Neural crest cell (in vitro differentiated cells): ENCODE measurements around the gene TRIL. TPM values are rescaled to one million over a fixed set of nuclear protein-coding genes. Genes with fewer than 3 reads are reported as not detected.
A peak's percentile ranks its signal among the peaks of the same experiment; 100 is the strongest.

Experiments used
- DNase-seq: peaks from one replicate; pipeline ENCODE4 v3.0.0; 2021; ENCODE audit warnings: low read depth, mixed read lengths, low spot score
- H3K27ac Mint-ChIP-seq: one replicate; pipeline ENCODE4 v1.8.0; 2021; ENCODE audit warnings: mild to moderate bottlenecking, mixed read lengths; ENCODE audit not compliant: unreplicated experiment
- H3K27me3 Mint-ChIP-seq: 2 replicates; pipeline ENCODE4 v1.8.0; 2021; ENCODE audit warnings: low read depth, mild to moderate bottlenecking, mixed read lengths
- H3K36me3 Mint-ChIP-seq: 2 replicates; pipeline ENCODE4 v1.8.0; 2021; ENCODE audit warnings: low read depth, mild to moderate bottlenecking, mixed read lengths
- H3K4me1 Mint-ChIP-seq: 2 replicates; pipeline ENCODE4 v1.8.0; 2021; ENCODE audit warnings: mixed read lengths
- H3K4me3 Mint-ChIP-seq: one replicate; pipeline ENCODE4 v1.8.0; 2021; ENCODE audit warnings: mild to moderate bottlenecking, mixed read lengths
- H3K9me3 Mint-ChIP-seq: 2 replicates; pipeline ENCODE4 v1.8.0; 2021; ENCODE audit warnings: mixed read lengths
- total RNA-seq: library from RNA; stranded (reverse); gene quantifications from 2 replicates; pipeline ENCODE4 v1.2.1, GENCODE V29; 2021
- TF ChIP-seq, protein P1 (sequence below): fragments of 200-600 bp; sonication (generic); conservative IDR thresholded peaks from 2 replicates; pipeline ENCODE4 v1.5.0; 2021; ENCODE audit warnings: antibody characterized with exemption, mild to moderate bottlenecking

TRIL gene
- total RNA-seq, 1 donor from 2014 or later, result 60.7 TPM

- H3K27me3 Mint-ChIP-seq, result no peaks in the 10 kb centered on the region
- H3K4me1 Mint-ChIP-seq, result peaks cover 58% of the 10 kb centered on the region
- TF ChIP-seq, protein P1, sequence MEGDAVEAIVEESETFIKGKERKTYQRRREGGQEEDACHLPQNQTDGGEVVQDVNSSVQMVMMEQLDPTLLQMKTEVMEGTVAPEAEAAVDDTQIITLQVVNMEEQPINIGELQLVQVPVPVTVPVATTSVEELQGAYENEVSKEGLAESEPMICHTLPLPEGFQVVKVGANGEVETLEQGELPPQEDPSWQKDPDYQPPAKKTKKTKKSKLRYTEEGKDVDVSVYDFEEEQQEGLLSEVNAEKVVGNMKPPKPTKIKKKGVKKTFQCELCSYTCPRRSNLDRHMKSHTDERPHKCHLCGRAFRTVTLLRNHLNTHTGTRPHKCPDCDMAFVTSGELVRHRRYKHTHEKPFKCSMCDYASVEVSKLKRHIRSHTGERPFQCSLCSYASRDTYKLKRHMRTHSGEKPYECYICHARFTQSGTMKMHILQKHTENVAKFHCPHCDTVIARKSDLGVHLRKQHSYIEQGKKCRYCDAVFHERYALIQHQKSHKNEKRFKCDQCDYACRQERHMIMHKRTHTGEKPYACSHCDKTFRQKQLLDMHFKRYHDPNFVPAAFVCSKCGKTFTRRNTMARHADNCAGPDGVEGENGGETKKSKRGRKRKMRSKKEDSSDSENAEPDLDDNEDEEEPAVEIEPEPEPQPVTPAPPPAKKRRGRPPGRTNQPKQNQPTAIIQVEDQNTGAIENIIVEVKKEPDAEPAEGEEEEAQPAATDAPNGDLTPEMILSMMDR, result no peak
- DNase-seq, result no peak
- H3K4me3 Mint-ChIP-seq, result no peak overlapping the region
- no peaks in the 10 kb centered on the region for H3K36me3 Mint-ChIP-seq
- H3K9me3 Mint-ChIP-seq, result peaks cover 4% of the 10 kb centered on the region
- H3K27ac Mint-ChIP-seq, result peak overlapping the region; percentile 97
Observed at GRCh38 chr7:28983396-28984190, 25.5 kb upstream of the TRIL start.

- Mint-ChIP-seq H3K9me3 (peaks cover 2% of the 10 kb centered on the region), H3K4me3 (no peak overlapping the region), H3K27me3 (no peaks in the 10 kb centered on the region), H3K36me3 (peaks cover 3% of the 10 kb centered on the region), H3K4me1 (peaks cover 45% of the 10 kb centered on the region), H3K27ac (no peak overlapping the region)
- no peak for DNase-seq
- TF ChIP-seq, protein P1, result no peak
Observed at GRCh38 chr7:28981161-28981465, 23.0 kb upstream of the TRIL start.

- Mint-ChIP-seq H3K27ac (no peak overlapping the region), H3K4me3 (no peak overlapping the region), H3K36me3 (peaks cover 6% of the 10 kb centered on the region), H3K4me1 (peaks cover 40% of the 10 kb centered on the region), H3K27me3 (no peaks in the 10 kb centered on the region), H3K9me3 (peaks cover 2% of the 10 kb centered on the region)
- no peak for DNase-seq
- TF ChIP-seq, protein P1, result no peak
Observed at GRCh38 chr7:28980451-28981160, 22.5 kb upstream of the TRIL start.

DNA sequence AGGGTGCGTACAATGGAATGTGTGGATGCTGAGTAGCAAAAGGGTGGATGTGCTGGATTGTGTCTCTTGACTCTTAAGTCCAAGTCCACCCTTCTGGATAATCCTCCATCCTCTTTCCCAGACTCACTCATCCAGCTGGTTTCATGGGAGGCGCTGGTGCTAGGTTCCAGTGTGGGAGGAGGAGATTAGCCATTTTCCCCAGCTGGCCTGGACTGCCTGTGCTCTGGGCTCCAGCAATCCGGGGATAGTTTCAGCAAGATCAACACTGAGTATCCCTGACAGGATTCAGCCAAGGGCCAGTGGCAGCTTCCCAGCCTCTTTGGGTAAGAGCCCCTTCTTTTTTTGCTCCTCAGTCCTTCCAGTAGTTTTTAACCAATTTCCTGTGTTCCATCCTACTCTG is 21.6 kb upstream of the TRIL start:
- no peak for DNase-seq
- TF ChIP-seq, protein P1, result no peak
- Mint-ChIP-seq H3K27me3 (no peaks in the 10 kb centered on the region), H3K36me3 (peaks cover 6% of the 10 kb centered on the region), H3K4me1 (peaks cover 32% of the 10 kb centered on the region), H3K4me3 (no peak overlapping the region), H3K27ac (no peak overlapping the region), H3K9me3 (peaks cover 2% of the 10 kb centered on the region)

DNA sequence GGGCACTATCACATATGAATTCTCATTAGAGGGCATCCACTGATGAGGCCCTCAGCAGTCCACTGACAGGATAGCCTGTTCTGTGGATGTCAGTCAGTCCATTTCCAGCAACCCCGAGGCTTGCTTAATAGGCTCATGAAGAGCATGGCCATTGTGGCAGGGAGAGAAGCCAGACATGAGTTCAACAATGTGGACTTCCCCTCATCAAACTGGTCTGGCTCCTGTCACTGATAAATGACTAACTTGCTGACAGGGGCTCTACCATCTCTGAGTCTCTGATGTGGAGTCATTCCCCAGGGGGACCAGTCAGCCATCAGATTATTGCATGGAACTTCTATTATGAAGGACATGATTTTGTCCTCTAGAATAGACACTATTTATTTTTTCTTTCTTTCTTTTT is 19.8 kb upstream of the TRIL start:
- Mint-ChIP-seq H3K27me3 (no peaks in the 10 kb centered on the region), H3K9me3 (peaks cover 10% of the 10 kb centered on the region), H3K27ac (no peak overlapping the region), H3K4me3 (no peak overlapping the region), H3K36me3 (peaks cover 15% of the 10 kb centered on the region), H3K4me1 (peaks cover 16% of the 10 kb centered on the region)
- TF ChIP-seq, protein P1, result no peak
- DNase-seq, result no peak
